GM12864 (cell line): Measurements from ENCODE around the gene HNRNPAB.

Source experiments
- DNase-seq: peaks from one replicate; pipeline ENCODE4 v3.0.0-alpha.2; 2011; ENCODE audit warnings: low read depth
- H3K4me3 ChIP-seq: 2 replicates; pipeline ENCODE4 v1.5.1; 2011; ENCODE audit warnings: mild to moderate bottlenecking, low read depth, low read length, control low read depth
- CTCF ChIP-seq: IDR thresholded peaks from 2 replicates; pipeline ENCODE4 v1.5.1; 2011; ENCODE audit warnings: low read depth, mild to moderate bottlenecking, moderate library complexity, low read length, control low read depth, inconsistent platforms; ENCODE audit errors: missing control alignments

The HNRNPAB gene

DNA sequence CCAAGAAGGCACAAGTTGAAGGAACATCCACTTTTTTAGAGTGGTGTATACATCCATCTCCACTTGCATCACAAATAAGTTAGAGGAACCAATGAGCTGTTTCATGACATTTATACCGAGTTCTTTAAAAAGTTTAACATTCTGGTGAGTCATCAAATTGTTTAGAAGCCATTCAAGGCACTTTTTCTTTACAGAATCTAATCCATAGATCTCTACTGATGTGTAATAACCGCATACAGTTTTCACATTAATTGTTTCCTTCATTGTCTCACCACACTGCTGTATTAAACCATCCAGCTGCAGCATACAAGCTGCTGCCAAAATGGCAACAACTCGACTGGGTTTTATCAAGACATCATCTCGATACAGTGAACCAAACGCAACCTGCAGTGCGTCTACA is 17.9 kb upstream of the HNRNPAB start:
- H3K4me3 ChIP-seq, result no peak overlapping the region
- no peak for TF ChIP-seq CTCF
- no peak for DNase-seq

- TF ChIP-seq CTCF, result no peak
- no peak within 1 kb of the TSS for H3K4me3 ChIP-seq
- no peak for DNase-seq
Observed at GRCh38 chr5:178187014-178187413, 17.3 kb upstream of the HNRNPAB start, which contains the start of gene GMCL2. GMCL2 (minus strand) TSS chr5:178187371; CDS start chr5:178187299, 72 bp downstream.

- no peak overlapping the region for H3K4me3 ChIP-seq
- no peak for TF ChIP-seq CTCF
- no peak for DNase-seq
Observed at GRCh38 chr5:178189433-178189832, 14.9 kb upstream of the HNRNPAB start.

DNA sequence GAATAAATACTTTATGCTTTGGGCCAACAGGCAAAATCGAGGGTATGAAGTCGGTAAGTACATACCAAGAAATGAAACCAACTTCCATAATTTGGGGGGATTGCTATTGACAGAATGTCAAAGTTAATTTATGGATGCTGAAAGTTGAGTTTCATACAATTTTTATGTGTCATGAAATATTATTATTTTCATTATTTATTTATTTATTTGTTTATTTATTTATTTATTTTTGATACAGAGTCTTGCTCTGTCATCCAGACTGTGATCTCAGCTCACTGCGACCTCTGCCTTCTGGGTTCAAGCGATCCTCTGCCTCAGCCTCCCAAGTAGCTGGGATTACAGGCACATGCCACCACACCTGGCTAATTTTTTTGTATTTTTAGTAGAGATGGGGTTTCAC is 12.7 kb upstream of the HNRNPAB start:
- TF ChIP-seq CTCF, result no peak
- DNase-seq, result no peak
- H3K4me3 ChIP-seq, result no peak overlapping the region

DNA sequence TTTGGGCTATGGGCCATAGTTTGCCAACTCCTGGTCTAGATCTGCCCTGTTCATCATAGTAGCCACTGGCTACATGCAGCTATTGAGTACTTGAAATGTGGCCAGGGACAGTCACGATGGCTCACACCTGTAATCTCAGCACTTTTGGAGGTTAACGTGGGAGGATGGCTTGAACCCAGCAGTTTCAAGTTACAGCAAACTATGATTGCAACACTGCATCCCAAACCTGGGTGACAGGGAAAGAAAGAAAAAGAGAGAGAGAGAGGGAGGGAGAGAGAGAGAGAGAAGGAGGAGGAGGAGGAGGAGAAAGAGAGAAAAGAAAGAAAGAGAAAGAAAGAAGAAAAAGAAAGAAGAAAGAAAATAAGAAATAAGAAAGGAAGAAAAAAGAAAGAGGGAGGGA is 12.1 kb upstream of the HNRNPAB start:
- no peak for DNase-seq
- no peak for TF ChIP-seq CTCF
- H3K4me3 ChIP-seq, result no peak overlapping the region

GRCh38 chr5:178192787-178193186 is 11.5 kb upstream of the HNRNPAB start:
- H3K4me3 ChIP-seq, result no peak overlapping the region
- DNase-seq, result no peak

More at GRCh38 chr5:178192787-178193186, 11.5 kb upstream of the HNRNPAB start:
- TF ChIP-seq CTCF, result no peak
